HG03442 (cell line): ENCODE data around the gene SPECC1.

Experiments used
- ATAC-seq: cut with Tn5 transposase; IDR thresholded peaks from one replicate; pipeline ENCODE4 v1.9.1; 2021; ENCODE audit warnings: mild to moderate bottlenecking, moderate library complexity; ENCODE audit not compliant: unreplicated experiment

SPECC1 gene

GRCh38 chr17:20121359-20122253 lies 112.4 kb downstream of the SPECC1 start:
- no peak for ATAC-seq

GRCh38 chr17:20122254-20122879 lies 113.2 kb downstream of the SPECC1 start:
- no peak for ATAC-seq

DNA sequence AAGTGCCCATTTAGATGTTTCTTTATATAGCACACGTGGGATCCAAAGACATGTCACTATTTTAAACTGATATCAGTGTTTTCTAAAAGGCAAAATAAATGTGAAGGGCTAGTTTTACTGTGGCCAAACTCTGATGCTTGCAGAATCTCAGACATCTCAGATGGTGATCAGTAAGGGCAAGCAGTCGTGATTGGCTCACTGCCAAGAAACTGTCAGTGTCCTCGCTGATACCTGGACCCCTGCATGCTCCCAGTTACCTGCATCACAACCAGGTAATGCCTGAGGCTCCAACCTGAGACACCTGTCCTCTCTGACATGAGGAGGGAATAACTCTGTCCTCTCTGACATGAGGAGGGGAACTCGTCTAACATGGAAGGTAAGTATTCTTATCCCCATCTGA lies 114.0 kb downstream of the SPECC1 start:
- no peak for ATAC-seq

- ATAC-seq = no peak
Measured at GRCh38 chr17:20125724-20126123, 116.6 kb downstream of the SPECC1 start.

DNA sequence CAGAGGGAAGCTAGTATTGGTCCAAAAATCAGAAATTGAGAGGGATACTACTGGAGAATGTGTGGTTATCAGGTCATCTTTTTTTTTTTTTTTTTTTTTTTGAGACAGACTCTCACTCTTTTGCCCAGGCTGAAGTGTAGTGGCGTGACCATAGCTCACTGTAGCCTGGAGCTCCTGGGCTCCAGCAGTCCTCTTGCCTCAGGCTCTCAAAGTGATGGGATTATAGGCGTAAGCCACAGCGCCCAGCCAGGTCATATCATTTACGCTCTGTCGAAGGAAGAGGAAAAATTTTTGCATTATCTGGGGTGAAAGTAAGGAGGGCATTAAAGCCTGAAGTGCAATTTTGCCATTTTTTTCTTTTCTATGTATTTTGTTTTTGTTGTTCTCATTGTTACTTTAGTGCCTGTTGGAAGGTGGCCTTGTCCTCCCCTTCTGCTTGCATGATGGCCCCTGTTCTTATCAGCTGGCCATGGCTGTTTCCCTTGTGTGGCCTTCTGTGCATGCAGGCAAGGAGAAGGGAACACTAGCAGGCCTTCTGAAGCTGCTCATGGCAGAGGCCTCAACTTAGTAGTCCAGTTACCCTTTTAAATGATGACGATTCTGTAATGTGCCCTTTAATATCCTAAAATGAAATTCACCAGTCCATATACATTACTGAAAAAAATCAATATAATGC lies 118.3 kb downstream of the SPECC1 start:
- ATAC-seq = no peak

GRCh38 chr17:20128036-20128667 lies 119.0 kb downstream of the SPECC1 start:
- no peak for ATAC-seq

- ATAC-seq = no peak
Measured at GRCh38 chr17:20133517-20133916, 124.4 kb downstream of the SPECC1 start.

DNA sequence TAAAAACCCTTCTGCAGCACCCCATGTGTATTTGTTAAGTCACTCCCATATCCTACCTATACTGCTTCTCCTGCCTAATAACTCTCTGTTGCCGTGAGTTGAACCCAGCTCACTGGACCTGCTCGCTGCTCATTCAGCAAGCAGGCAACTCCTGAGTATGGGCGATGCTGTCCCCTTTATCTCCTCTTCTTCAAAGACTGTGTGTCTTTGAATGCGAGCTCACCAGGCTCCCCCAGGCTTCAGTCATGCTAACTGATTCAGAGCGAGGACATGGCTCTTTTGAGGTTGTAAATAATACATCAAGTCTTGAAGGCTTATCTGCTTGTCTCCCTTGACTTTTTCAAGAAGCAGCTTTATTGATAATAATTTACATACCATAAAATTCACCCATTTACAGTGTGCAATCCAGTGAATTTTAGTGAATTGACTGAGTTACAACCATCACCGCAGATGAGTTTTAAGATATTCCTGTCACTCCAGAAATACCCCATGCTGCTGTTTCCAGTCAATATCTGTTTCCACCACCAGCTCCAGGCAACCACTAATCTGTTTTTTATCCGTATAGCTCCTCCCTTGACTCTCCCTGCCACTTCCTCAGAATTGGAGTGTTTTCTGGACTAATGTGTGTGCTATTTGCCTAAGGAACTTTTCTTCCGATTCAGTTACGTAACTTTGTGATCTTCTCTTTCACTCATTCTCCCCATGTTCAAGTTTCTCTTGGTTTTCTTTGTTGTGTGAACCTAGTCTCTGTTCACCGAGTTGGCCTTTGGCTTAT lies 132.2 kb downstream of the SPECC1 start:
- ATAC-seq = no peak

GRCh38 chr17:20142268-20142667 lies 133.1 kb downstream of the SPECC1 start:
- ATAC-seq = no peak

DNA sequence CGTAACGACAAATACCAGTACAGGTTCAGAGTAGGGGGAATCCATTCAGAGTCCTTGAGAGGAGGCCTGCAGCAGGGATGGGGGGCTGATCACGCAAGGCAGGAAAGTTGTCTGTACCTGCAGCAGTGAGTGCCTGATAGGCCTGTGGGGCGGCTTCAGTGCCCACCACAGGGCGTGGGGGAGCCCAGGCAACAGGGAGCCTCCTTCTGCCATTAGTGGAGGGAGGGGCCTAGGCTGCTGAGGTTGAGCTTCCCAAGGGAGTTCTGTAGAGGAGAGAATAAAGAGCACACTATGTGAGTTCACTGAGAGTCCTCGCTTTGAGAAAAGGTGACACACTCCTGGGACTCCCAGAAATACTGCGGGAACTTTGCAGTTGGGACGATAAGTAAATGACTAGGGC lies 134.6 kb downstream of the SPECC1 start:
- ATAC-seq = no peak

DNA sequence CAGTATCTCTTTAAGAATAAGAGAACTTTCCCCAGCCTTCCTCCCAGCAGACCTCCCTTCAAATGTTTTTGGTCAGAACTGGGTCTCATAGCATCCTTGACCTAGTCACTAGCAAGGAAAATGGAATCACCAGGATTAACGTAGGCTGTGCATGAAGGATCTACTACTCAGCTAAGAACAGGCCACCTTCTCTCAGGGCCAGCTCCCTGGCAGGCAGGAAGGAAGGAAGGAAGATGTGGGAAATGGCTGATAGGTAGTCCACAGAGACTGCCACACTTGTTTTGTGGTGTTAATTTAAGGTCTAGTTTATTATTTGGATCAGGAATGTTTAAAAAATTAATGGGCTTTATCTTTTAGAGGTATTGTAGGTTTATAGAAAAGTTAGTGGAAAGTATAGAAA lies 136.4 kb downstream of the SPECC1 start:
- no peak for ATAC-seq

GRCh38 chr17:20149251-20149650 lies 140.1 kb downstream of the SPECC1 start:
- ATAC-seq = no peak

DNA sequence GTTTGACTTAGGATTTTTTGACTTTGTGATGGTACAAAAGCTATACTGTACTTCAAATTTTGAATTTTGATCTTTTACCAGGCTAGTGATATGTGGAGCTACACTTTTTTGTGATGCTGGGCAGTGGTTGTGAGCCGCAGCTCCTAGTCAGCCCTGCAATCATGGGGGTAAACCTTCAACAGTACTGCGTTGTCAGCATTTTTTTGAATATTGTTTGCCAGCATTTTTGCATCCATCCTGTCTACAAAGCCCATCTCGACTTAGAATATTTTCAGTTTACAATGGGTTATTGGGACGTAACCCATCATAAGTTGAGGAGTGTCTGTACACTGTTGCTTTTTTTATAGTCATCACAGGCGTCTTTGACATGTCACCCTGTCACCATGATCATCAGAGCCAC lies 142.0 kb downstream of the SPECC1 start:
- ATAC-seq = no peak

- no peak for ATAC-seq
Measured at GRCh38 chr17:20153231-20153630, 144.1 kb downstream of the SPECC1 start.

GRCh38 chr17:20154286-20155000 lies 145.3 kb downstream of the SPECC1 start:
- no peak for ATAC-seq

DNA sequence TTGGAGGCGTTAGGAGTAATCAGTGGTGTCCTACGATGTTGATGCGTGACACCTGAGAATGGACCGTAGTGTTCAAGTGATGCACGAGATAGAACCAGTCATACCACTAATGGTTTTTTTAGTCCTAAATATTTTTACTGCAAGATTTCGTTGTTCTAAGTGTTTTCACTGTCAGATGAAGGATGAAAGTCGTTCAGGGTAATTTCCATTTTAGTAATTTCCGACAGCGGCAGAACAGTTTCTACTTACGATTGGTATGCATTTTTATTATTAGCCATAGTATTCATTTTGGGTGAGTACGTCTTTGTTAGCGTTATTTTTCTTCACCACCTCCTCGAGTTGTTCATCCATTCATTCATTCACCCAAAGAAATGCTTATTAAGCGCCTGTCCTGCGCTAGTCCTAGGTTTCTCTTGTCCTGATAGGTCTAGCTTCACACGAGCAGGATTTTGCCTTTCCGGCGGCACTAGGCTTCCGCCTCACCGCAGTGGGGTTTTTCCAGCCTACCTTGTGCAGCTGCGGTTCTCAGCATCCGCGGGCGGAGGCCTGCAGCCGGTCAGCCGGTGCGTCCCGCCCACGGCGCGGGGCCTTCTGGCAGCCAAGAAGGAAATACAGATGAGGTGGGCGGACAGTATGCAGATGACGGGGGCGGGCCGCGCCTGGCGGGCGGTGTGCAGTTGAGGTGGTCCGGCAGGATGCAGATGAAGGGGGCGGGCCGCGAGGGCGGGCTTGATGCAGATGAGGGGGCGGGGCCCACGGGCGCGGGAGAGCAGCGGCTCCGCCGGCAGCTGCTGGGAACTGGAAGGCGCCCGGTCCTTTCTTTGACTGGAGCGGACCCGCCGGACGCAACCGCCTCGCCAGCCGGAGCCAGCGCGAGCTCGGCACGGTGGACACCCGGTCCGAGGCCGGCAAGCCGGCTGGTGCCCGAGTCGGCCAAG lies 146.4 kb downstream of the SPECC1 start:
- ATAC-seq = peak; percentile 88

DNA sequence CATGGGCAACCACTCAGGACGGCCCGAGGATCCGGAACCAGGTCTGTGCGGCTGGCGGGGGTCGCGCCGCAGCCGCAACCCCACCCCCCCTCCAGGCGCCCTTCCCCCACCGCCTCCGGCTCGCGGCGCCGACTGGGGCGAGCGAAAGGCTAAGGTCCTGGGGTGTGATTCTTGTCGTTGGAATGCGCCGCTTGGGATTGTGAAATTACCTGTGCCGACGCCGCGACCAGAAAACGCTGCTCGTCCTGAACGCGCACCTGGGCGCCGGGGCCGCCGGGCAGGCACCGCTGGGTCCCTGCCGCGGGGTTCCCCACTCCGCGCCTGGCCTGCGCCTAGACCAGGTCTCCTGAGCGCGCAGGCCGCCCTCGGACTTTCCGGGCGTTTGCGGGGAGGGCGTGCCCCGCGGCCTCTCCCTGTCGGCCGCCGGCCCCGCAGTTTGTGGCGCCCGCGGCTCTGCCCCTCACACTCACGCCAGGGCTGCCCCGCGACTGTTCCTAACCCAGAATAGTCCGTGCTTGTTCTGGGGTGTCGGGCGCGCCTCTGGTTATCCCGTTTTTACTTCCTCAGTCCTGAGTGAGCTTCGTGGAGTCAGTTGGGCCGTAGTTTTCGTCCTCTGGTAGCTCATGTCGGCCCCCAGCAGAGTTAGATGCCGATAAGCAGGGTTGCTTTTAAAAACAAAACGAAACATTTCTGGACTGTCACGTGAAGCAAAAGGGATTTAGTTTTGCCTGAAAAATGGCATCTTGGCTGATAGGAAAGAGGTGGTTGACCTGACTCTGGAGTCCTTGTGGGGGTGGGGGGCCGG lies 147.2 kb downstream of the SPECC1 start:
- peak; percentile 15 for ATAC-seq

GRCh38 chr17:20157001-20157310 lies 147.8 kb downstream of the SPECC1 start:
- ATAC-seq = no peak
